ENCODE data around the gene SSNA1. TPM values are rescaled to one million over a fixed set of nuclear protein-coding genes. Genes with fewer than 3 reads are reported as not detected.

The SSNA1 gene
- total and polyA plus RNA-seq, 7 donors, result 39.6 to 122 (median 93.2) TPM

DNA sequence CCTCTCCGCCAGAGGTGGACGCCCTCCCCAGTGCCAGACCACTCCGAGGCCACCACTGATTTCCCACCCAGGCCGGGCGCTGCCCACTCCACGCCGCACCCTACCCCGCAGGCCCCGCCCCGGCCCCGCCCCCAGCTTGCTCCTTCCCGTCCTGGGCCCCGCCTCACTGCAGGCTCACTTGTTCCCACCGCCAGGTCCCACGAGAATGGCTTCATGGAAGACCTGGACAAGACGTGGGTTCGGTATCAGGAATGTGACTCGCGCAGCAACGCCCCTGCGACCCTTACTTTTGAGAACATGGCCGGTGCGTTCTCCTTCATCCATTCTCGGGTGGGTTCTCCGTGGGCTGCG lies 25.1 kb upstream of the SSNA1 start:
- no peaks in the 10 kb centered on the region for H3K9me3 ChIP-seq
- H3K27me3 ChIP-seq, result peaks cover 93 to 100% (median 100%) of the 10 kb centered on the region in 3 donors
- no peak for DNase-seq
- TF ChIP-seq POLR2A (IDR thresholded peaks at IDR 0.05) (no peak), EP300 (IDR thresholded peaks at IDR 0.05) (no peak), POLR2AphosphoS5 (IDR thresholded peaks at IDR 0.05) (no peak)
- TF ChIP-seq, protein P1, sequence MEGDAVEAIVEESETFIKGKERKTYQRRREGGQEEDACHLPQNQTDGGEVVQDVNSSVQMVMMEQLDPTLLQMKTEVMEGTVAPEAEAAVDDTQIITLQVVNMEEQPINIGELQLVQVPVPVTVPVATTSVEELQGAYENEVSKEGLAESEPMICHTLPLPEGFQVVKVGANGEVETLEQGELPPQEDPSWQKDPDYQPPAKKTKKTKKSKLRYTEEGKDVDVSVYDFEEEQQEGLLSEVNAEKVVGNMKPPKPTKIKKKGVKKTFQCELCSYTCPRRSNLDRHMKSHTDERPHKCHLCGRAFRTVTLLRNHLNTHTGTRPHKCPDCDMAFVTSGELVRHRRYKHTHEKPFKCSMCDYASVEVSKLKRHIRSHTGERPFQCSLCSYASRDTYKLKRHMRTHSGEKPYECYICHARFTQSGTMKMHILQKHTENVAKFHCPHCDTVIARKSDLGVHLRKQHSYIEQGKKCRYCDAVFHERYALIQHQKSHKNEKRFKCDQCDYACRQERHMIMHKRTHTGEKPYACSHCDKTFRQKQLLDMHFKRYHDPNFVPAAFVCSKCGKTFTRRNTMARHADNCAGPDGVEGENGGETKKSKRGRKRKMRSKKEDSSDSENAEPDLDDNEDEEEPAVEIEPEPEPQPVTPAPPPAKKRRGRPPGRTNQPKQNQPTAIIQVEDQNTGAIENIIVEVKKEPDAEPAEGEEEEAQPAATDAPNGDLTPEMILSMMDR (IDR thresholded peaks at IDR 0.05), result no peak
- peaks cover 0 to 38% (median 36%) of the 10 kb centered on the region in 4 donors for H3K4me1 ChIP-seq
- H3K4me3 ChIP-seq, result peak overlapping the region in 2 of 4 donors; percentile 23 to 33
- 31 to 45% methylated on average over 26 of the region's 26 CpGs for WGBS, 2 donors
- H3K36me3 ChIP-seq, result no peaks in the 10 kb centered on the region
- intact Hi-C loops (cut with DNase I), result no loop called here
- H3K27ac ChIP-seq, result no peak overlapping the region

DNA sequence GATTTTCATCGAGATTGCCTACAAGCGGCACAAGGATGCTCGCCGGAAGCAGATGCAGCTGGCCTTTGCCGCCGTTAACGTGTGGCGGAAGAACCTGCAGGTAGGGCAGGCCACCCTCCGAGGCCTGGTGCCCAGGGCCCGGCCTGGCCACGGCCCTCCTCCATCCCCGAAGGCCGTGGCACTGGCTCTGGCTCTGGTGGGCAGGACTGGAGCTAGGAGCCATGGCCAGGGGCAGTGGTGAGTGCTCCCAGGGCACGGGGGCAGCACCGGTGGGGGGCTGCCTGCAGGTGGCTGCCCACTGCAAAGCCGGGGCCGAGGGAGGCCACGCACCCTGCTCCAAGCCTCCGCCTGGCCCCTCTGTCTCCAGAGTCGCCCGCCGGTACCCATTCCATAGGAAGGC lies 24.7 kb upstream of the SSNA1 start:
- H3K27me3 ChIP-seq, result peaks cover 94 to 100% (median 100%) of the 10 kb centered on the region in 3 donors
- no peak overlapping the region for H3K27ac ChIP-seq
- peaks cover 0 to 43% (median 41%) of the 10 kb centered on the region in 4 donors for H3K4me1 ChIP-seq
- intact Hi-C loops (cut with DNase I), result no loop called here
- H3K9me3 ChIP-seq, result no peaks in the 10 kb centered on the region
- TF ChIP-seq POLR2AphosphoS5 (IDR thresholded peaks at IDR 0.05) (no peak), EP300 (IDR thresholded peaks at IDR 0.05) (no peak), POLR2A (IDR thresholded peaks at IDR 0.05) (no peak)
- TF ChIP-seq, protein P1 (IDR thresholded peaks at IDR 0.05), result no peak
- no peak overlapping the region for H3K4me3 ChIP-seq
- WGBS, 2 donors, result 83% methylated on average over 22 of the region's 22 CpGs
- no peaks in the 10 kb centered on the region for H3K36me3 ChIP-seq
- DNase-seq, result no peak

DNA sequence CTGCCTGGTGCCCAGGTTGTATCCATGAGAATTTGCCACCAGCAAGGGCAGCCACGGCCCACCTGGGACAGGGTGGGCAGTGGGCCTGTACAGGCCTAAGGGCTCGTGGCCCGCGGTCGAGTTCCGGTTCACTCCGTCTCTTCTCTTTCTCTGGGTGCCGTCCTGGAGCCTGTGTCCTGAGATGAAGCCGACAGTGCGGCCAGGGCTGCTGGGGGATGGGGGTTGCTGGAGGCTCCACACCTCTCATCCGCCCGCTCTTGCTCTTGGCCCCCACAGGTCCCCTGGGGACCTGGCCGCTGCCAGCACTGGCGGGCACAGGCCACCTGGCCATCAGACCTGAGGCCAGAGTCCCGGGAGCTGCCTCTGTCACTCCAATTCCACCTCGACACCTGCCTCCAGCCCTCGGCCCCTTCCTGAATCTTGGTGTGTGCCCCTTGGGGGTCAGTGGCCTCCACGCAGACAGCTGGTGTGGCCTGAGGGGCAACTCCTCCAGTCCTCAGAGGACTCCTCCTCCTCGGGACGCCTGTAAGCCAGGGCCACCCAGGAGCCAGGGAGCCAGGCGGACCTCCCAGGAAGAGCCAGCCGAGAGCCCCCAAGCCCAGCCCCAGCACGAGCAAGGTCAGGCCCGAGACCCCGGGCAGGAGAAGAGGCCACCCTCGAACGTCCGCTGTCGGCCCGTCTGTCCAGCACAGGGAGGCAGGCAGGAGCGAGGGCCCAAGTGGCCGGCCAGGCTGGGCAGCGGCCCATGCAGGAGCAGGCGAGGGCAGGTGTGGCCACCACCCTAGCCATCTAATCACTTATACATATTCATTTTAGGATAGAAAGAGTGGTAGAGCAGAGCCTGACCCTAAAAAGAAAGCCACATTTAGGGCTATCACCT lies 23.9 kb upstream of the SSNA1 start:
- intact Hi-C loops (cut with DNase I), result no loop called here
- Histone ChIP-seq H3K36me3 (no peaks in the 10 kb centered on the region), H3K27ac (no peak overlapping the region), H3K9me3 (no peaks in the 10 kb centered on the region), H3K4me1 (peaks cover 0 to 51% (median 49%) of the 10 kb centered on the region in 4 donors), H3K27me3 (peaks cover 94 to 100% (median 100%) of the 10 kb centered on the region in 3 donors), H3K4me3 (no peak overlapping the region)
- TF ChIP-seq, protein P1 (IDR thresholded peaks at IDR 0.05), result no peak
- DNase-seq, result no peak
- 79 to 86% methylated on average over 34 of the region's 34 CpGs for WGBS, 2 donors

DNA sequence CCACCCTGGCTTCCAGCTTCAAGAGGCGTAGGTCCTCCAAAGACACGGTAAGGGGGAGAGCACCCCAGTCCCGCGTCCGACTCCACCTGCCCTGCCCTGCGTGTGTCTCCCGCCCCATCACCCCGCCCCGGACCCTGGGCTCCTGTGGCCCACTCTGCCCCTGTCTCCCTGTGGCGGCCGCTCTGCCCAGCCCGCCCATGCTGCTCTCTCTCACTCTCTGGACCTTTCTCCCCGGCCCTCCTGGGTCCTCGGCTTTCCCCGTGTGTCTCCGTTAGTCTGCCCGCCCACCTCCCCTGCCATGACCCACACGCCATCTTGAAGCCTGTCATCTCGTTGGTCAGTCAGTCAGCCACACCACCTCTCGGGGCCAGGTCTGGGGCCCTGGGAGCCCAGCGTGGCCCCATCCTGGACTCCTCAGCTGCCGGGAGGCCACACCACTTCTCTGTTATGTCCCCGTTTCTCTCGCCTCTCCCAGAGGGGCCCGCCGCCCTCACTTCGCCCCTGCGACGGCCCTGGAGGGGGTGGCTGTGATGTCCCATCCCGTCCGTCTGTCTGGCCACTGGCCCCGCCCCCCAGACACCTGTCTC lies 23.1 kb upstream of the SSNA1 start:
- no peak for DNase-seq
- Histone ChIP-seq H3K4me3 (no peak overlapping the region), H3K27ac (no peak overlapping the region), H3K9me3 (no peaks in the 10 kb centered on the region), H3K36me3 (no peaks in the 10 kb centered on the region), H3K27me3 (peaks cover 95 to 100% (median 100%) of the 10 kb centered on the region in 3 donors), H3K4me1 (peaks cover 0 to 54% (median 53%) of the 10 kb centered on the region in 4 donors)
- intact Hi-C loops (cut with DNase I), result no loop called here
- WGBS, 2 donors, result 84 to 89% methylated on average over 32 of the region's 32 CpGs
- TF ChIP-seq POLR2A (IDR thresholded peaks at IDR 0.05), result no peak
- no peak for TF ChIP-seq POLR2AphosphoS5 (IDR thresholded peaks at IDR 0.05)
- TF ChIP-seq EP300 (IDR thresholded peaks at IDR 0.05), result no peak
- TF ChIP-seq, protein P1 (IDR thresholded peaks at IDR 0.05), result no peak
